Ishikawa (cell line): Measurements from ENCODE around the gene AMZ1.

Experiments
- CEBPB ChIP-seq: IDR thresholded peaks from 2 replicates; pipeline ENCODE4 v1.6.1; 2012
- CREB1 ChIP-seq: IDR thresholded peaks from 2 replicates; pipeline ENCODE4 v1.6.1; 2012; ENCODE audit warnings: low read depth
- EGR1 ChIP-seq: IDR thresholded peaks from 2 replicates; pipeline ENCODE4 v1.6.1; 2012
- EP300 ChIP-seq: IDR thresholded peaks from 2 replicates; pipeline ENCODE4 v1.6.1; 2012; ENCODE audit warnings: borderline replicate concordance
- FOXM1 ChIP-seq: IDR thresholded peaks from 2 replicates; pipeline ENCODE4 v1.6.1; 2012; ENCODE audit warnings: low read depth, borderline replicate concordance
- MAX ChIP-seq: IDR thresholded peaks from 2 replicates; pipeline ENCODE4 v1.6.1; 2012
- NFIC ChIP-seq: IDR thresholded peaks from 2 replicates; pipeline ENCODE4 v1.6.1; 2012
- RAD21 ChIP-seq: IDR thresholded peaks from 2 replicates; pipeline ENCODE4 v1.6.1; 2012; ENCODE audit warnings: low read depth
- REST ChIP-seq: IDR thresholded peaks from 2 replicates; pipeline ENCODE4 v1.6.1; 2012; ENCODE audit warnings: low read depth, mild to moderate bottlenecking
- TAF1 ChIP-seq: IDR thresholded peaks from 2 replicates; pipeline ENCODE4 v1.6.1; 2012; ENCODE audit warnings: low read depth, mild to moderate bottlenecking
- TCF12 ChIP-seq: IDR thresholded peaks from 2 replicates; pipeline ENCODE4 v1.6.1; 2012; ENCODE audit warnings: low read depth
- TEAD4 ChIP-seq: IDR thresholded peaks from 2 replicates; pipeline ENCODE4 v1.6.1; 2012
- YY1 ChIP-seq: IDR thresholded peaks from 2 replicates; pipeline ENCODE4 v1.6.1; 2012; ENCODE audit warnings: low read depth
- ZBTB7A ChIP-seq: IDR thresholded peaks from 2 replicates; pipeline ENCODE4 v1.6.1; 2012; ENCODE audit warnings: low read depth
- TF ChIP-seq, protein P1 (sequence below): IDR thresholded peaks from 2 replicates; pipeline ENCODE4 v1.6.1; 2012

The AMZ1 gene

GRCh38 chr7:2720024-2720423, 32.0 kb downstream of the AMZ1 start:
- TF ChIP-seq MAX (no peak), FOXM1 (no peak), NFIC (no peak), RAD21 (no peak), ZBTB7A (no peak), TEAD4 (no peak), TCF12 (no peak)
- TF ChIP-seq, protein P1, sequence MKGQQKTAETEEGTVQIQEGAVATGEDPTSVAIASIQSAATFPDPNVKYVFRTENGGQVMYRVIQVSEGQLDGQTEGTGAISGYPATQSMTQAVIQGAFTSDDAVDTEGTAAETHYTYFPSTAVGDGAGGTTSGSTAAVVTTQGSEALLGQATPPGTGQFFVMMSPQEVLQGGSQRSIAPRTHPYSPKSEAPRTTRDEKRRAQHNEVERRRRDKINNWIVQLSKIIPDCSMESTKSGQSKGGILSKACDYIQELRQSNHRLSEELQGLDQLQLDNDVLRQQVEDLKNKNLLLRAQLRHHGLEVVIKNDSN, result no peak

- no peak for TF ChIP-seq MAX
- TF ChIP-seq CREB1, result no peak
- TF ChIP-seq REST, result no peak
- TF ChIP-seq EP300, result no peak
- TF ChIP-seq, protein P1, result no peak
- no peak for TF ChIP-seq RAD21
- no peak for TF ChIP-seq TAF1
- TF ChIP-seq YY1, result no peak
- no peak for TF ChIP-seq FOXM1
- TF ChIP-seq CEBPB, result no peak
- no peak for TF ChIP-seq ZBTB7A
- TF ChIP-seq TEAD4, result no peak
- TF ChIP-seq TCF12, result no peak
- TF ChIP-seq EGR1, result no peak
- TF ChIP-seq NFIC, result no peak
These were observed 33.8 kb downstream of the AMZ1 start for GRCh38 chr7:2721842-2722241.

DNA sequence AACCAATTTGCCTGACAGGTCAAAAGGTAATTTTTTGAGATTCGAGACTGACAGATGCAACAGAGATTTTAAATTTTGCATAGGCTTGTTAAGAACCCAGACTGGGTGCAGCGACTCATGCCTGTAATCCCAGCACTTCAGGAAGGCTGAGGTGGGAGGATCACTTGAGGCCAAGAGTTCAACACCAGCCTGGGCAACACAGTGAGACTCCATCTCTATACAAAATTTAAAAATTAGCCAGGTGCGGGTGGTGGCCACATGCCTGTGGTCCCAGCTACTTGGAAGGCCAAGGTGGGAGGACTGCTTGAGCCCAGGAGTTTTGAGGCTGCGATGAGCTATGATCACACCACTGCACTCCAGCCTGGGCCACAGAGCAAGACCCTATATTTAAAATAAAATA, 34.6 kb downstream of the AMZ1 start:
- TF ChIP-seq CREB1, result no peak
- no peak for TF ChIP-seq YY1
- TF ChIP-seq, protein P1, result no peak
- TF ChIP-seq CEBPB, result no peak
- no peak for TF ChIP-seq TEAD4
- no peak for TF ChIP-seq TCF12

DNA sequence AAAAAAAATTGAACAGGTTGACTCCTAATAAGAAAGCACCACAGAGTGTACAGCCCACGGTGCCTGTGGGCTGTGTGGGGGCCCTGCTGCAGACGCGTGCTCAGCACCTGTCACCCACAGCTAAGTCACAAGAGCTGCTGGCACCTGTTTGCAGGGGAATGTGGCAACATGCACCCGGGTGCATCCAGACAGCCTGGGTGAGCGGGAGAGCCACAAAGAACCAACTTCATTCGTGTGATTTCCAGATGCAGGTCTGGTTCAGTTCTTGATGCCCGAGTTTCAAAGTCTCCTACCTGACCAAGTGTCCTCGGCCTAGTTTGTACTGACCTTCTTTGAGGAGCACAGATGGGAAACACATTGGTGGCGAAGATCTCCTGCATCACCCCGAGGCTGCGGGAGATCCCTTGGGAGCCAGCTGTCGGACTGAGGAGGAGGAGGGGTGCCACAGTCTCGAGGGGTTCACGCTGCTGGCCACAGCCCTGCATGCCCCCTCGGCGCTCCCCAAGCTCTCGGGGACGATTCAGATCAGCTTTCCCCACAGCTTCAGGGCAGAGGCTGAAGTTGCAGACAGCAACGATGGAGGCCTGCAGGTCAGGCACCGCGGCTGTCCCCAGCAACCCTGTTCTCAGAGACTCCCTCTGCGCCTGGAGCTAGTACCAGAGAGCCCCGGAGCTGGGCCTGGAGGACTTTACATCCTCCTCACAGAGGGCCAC, 35.3 kb downstream of the AMZ1 start:
- TF ChIP-seq TEAD4 (no peak), REST (no peak), FOXM1 (no peak), CEBPB (no peak), EP300 (no peak), NFIC (no peak), EGR1 (no peak), YY1 (no peak)
- TF ChIP-seq, protein P1, result no peak

DNA sequence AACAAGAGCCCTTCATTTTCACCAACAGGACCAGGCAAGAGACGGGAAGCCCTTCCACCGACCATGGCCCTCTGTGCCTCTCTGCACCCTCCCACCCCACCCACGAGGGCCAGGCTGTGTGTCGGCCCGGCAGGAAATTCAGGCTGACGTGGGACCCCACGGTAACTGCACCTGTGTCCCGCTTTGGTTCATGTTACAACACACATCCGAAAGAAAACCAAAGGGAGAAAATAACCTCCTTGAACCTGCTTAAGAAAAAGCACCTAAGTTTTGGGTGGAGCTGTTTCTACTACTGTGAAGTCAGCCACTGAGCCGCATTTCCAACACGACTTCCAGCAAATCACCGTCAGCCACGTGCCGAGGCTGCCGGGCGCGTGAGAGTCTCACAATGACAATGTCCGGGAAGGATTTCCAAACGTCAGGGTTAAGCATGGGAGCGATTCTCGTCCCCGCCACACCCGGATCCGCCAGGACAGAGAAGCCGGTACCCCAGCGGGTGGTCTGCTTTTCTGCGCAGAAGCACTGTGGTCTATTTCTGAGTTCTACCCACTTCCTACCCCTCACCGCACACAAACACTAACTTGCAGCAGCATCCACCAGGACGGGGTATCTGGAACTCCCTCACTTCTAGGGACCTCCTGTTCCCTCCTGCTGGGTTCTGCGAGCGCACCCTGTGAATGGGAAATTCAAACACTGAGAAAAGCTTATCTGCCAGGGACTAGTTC, 36.6 kb downstream of the AMZ1 start:
- TF ChIP-seq CEBPB (no peak), EP300 (no peak), ZBTB7A (no peak), RAD21 (no peak), MAX (no peak), EGR1 (no peak), TAF1 (no peak)
- TF ChIP-seq, protein P1, result no peak
